HG03571 (cell line): Measurements from ENCODE around the gene NFE2.

ENCODE experiments used
- ATAC-seq: cut with Tn5 transposase; IDR thresholded peaks from one replicate; pipeline ENCODE4 v1.9.1; 2021; ENCODE audit not compliant: unreplicated experiment

The NFE2 gene

DNA sequence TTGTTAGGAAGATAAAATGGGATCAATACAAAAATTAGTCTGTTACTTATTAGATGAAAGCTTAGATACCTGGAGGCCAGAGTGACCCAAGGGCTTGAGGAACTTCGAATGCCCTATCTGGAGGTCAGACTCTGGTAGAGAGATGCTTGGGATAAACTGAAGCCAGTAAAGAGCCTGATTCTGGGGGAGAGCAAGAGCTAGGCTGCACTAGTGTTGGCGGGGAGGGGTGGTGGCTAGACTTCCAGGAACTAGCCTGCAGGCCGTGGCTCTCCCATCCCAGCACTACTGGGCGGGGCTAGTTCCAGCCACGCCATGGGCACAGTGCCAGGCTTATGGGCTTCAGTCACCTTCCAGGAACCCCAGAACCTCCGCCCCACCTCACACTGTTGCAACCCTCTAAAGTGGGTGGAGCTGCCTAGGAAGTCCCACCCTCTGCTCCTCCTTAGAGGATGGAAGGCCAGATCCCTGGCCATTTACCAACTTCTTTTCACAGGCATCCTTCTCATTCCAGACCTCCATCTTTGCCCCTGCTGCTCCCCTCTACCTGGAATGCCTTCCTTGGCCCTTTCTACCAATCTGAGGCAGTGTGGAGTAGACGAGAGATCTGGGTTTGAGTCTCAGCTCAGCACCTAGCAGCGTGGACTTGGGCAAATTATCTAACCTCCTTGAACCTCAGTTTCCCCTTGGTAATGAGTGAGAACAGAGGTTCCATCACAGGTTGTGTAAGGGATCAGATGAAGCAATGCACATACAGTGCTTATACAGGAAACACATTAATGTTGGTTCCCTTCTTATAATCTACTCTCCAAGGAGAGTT is 6.3 kb upstream of the NFE2 start:
- ATAC-seq, result no peak

DNA sequence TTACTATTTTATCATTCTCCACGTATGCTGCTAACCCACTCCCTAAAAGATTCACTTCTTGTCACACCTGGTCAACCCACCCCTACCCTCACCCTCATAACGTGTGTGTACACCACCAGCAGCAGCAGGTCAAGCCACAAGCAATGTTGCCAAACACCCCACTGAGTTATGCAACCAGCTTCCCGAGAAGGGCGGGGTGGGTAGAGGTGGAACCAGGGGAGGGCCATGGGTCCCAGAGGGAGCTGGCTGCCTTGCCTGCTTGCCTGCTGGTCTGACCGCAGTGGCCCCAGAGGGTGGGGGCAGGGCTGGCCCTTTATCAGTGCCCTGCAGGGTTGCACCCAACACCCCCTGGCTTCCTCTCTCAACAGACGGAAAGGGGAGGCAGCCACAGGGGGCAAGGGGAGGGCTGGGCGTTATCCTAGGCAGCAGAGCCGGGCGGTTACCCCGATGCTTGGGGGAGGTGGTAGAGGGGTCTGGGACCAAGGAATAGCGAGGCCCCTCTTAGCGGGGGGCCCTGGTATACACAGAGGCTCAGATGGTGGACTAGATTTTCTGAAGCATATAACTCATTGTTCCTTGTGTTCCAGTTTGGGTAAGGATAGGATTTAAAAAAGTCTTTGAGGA is 3.5 kb upstream of the NFE2 start:
- peak; percentile 51 for ATAC-seq

DNA sequence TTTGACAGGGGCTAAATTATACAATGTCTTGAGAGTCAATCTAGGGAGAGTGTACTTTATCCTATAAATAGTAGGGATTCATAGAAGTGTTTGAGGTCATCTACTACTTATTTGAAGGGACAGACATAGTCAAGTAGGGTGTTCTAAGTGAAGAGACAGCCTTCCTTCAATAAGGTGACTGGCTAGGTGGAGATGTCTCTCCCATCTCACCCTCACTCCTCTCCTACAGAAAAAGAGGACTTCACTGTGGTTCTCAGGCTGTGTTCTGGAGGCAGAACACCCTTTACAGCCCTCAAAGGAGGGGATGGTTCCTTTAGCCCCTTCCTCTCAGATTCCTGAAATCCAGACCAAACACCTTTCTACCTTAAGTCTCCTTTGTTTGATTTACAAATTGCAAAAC is 2.8 kb upstream of the NFE2 start:
- no peak for ATAC-seq

DNA sequence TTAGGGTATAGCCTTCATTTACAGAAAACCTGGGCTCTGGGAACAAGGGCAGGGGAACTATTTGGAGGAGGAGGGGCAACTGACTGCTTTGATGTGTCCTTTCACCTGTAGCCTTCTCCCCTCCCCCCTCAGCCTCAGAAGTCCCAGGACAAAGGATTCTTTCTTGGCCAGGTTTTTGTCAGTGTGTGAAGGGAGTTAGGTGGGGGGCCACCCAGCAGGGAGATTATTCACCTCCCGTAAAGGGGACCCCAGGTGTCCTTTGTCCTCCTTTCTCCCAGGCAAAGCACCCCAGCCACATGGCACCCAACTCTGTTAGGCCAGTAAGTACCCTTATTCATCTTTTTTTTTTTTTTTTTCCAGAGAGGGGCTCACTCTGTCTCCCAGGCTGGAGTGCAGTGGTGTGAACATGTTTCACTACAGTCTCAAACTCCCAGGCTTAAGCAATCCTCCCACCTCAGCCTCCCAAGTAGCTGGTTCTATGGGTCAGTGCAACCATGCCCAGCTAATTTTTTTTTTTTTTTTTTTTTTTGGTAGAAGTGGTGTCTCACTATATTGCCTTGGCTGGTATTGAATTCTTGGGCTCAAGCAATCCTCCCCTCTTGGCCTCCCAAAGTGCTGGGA is 723 bp upstream of the NFE2 start:
- ATAC-seq, result no peak

DNA sequence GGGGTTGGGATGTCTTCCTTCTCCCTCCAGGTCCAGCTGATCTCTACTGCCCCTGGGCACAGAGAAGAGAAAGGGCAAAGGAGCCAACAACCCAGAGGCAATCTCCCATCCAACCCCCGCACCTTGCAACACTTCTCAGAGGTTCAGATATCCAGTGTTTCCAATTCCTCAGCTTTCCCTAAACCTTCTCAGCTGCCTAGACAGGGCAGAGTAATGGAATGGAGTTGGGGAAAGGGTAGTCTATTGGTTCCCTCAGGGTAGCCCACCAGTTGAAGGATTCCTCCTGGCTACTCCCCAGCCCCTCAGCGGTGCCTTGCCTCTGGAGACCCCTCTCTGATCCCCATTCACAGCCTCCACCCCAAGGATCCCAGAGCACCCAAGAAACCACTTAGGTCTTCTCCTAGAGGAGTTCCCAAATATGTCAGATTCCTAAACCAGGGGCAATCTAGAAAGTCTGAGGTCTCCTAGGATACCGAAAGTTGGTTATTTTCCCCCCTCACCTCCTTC is 537 bp downstream of the NFE2 start:
- no peak for ATAC-seq

DNA sequence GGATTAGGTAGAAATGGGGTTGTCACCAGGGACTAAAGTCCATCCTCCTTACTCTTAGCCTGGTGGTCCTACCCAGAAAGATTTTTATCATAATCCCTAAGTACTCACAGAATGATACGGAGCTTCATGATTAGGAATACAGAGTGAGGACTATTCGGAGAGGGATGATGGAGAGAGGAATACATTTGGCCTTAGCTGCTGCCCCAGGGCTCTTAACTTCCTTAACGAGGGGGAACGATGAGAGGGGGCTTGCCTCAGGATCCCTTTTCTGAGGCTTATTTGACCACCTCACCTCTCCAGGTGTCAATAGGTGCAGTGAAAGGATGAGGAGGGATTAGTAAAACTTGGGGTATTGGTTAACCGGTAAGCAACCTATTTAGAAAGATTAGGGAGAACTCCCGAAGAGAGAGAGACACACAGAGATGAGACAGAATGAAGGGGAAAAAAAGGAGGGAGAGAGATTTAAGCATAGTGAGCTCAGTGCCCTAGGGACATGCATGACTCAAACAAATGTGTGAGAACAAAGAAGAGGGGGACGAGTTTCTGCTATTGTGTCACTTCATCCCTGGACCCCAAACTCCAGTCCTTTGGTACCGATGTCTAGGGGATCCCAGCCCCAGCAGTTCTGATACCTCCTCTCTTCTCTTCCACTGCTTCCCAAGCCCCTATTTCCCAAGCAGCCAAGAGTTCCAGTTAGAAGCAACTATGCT is 1.1 kb downstream of the NFE2 start:
- no peak for ATAC-seq

DNA sequence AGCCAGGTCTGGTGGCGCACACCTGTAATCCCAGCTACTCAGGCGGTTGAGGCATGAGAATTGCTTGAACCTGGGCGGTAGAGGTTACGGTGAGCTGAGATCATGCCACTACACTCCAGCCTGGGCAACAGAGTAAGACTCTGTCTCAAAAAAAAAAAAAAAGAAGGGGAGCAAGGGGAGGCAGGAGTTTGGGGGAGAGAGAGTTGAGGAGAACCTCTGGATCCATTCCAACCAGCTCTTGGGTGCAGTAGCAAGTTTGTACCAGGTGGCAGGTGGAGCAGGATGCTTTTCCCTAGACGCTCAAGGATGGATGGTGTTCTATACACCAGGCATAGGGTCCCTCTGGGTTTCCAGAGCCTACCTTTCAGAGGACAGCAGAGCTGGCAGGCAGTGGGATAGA is 1.9 kb downstream of the NFE2 start:
- no peak for ATAC-seq

DNA sequence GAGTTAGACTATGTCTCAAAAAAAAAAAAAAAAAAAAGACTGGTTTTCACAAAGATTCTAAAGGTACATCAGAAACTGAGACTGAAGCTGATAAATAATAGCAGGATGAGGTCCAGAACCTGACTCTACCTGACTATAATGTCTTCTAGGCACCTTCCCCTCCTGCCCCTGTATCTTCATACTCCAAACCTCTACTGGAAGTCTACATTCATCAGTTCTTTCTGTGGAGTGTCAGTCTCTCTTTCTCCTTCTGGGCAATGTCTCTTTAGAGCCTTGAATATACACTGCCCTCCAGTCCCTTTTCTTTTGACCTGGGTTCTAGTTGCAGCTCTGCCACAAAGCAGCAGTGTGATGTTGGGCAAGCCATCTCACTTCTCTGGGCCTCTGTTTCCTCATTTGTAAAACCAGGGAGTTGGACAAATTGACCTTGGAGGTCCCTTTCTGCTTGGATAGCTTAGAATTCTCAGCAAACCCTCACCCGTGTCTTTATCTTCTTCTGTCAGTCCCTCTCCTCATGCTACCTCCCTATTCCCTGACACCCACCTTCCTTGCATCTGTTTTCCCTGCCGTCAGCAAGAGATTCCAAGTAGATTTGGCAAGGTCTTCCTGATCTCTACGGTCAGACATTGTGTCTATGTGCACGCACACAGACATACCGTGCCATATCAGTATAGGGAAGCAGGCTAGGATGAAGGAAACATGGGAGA is 4.3 kb downstream of the NFE2 start:
- ATAC-seq, result no peak

DNA sequence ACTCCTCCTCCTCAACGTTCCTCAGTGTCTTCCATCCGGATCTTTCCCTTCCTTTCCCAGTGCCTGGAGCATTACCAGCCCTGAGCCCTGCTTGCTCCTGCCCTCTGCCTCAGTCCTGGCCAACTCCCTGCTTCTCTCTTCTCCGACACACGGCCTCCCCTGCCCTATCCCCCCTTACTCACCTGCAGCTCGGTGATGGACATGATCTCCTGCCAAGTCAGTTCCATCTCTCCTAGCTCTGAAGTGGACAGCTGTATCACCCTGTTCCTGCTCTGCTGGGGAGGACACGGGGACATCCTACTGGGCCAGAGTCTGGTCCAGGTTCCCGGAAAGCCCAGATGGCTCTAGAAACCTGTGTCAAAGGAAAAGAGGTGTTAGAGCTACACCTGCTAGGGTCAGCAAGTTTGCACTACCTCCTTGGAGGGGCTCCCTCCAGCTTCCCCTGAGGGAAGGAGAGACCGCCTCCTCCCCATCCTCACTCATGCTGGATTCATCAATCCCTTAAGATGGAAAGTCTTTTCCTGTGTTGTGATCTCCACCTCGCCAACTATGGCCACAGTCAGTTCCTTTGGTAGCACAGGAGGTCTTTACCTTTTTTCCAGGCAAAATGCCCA is 5.8 kb downstream of the NFE2 start:
- ATAC-seq, result no peak

DNA sequence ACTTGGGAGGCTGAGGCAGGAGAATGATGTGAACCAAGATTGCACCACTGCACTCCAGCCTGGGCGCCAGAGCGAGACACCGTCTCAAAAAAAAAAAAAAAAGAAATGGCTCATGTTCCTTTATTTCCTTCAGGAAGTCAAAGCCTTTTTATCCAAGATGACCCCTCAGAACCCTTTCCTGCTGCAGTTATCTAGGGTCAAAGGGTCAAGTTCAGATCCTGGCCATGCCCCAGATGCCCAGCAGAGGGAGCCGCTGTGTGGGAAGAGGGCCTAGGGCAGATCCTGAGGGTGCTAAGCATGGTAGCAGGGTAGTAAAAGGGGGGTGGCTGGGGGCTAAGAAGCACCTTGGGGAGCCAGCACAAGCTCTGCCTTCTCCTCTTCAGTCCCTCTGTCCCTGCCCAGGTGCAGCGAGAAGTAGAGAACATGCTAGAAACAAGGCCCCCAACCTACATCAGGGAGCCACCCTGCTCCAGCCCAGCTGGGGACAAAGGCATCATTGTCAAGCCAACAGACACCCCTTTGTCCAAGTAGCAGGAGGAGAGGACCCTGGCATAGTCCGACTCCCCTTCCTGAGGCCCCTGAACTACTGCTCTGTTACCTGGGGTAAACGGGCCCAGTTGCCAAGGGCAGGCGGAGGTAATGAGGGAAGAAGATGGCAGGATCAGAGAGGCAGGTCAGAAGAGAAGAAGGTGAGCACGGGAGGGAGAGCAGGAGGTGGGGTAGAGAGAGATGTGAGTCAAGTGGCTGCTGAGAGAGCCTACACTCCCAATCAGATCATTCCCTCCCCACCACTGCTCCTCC is 6.5 kb downstream of the NFE2 start:
- no peak for ATAC-seq

DNA sequence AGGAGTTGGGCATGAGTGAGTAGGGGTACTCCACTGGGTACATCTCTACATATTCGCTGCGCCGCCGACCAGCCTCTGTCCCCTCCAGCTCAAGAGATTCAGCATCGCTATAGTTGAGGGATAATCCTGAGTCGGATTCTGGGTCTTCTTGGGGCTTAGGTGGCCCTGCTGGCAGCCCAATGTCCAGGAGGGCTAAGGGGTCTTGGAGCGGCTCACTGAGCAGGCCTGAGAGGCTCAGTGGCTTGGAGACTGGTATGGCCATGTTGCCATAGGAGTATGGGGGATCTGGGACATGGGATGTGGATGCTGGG is 7.9 kb downstream of the NFE2 start:
- no peak for ATAC-seq

DNA sequence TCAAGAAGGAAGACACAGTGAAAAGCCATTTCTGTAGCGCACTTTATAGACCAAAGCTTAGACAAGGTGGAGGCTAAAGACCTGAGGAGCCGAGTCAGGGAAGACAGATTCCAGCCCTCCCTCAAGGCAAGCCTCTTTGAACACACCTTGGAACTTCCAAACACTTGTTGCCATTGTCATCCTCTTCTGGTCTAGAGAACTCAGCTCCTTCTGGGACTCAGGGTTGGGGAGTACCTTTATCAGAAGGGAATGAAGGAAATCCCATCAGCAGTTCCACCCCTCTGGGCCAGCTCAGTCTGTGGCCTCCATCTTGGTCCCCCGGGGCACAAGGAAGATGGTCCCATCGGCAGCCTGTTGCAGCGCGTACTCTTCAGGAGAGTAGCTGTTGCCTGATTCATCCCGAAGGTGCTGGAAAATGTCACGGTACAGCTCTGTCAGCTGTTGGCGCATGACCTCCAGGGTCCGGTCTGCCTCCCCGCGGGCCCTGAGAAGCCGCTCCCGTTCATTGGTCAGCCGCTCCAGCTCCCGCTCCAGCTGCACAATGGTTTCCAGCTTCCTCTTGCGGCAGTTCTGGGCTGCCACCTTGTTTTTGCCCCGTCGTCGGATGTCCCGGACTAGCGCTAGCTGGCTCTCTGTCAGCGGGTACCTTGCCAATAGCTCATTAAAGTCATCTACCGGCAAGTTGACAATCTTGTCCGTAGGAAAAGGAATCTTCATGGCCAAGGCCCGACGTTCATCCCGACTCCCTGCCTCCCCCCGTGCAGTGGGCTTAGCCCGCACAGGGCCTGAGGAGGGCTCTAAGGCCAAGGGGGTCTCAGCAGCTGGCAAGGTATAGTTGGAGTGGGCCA is 8.5 kb downstream of the NFE2 start:
- no peak for ATAC-seq

DNA sequence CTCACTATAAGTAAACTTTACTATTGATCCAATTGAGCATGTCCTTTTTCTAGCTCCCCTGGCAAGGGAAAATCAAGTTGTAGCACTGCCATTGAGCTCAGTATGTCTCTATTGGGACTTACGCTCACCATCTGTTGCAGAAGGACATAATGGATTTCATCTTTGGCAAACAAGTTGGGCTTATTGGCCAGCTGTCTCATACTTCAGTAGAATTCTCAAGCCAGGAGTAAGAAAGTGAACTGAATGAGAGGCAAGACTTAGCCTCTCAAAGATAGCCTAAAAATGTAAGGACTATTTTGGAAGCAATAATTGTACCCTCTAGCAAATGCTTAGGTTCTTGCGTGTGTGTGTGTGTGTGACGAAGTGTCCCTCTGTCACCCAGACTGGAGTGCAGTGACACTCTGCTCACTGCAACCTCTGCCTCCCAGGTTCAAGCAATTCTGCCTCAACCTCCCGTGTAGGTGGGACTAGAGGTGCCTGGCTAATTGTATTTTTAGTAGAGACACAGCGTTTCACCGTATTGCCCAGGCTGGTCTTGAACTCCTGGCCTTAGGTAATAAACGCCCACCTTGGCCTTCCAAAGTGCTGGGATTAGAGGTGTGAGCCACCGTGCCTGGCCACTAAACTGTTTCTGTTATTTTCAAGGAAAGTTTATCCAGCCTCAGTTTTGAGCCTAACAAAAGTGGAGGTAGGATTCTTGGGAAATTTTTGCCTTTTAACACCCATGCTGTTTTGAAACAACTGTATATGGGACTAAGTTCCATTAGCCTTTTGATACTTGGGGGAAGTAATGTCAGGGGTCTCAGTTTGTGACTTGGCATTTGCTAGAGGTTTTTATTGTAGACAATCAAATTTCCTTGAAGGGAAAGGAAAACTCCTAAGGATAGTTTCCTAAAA is 13.3 kb downstream of the NFE2 start:
- ATAC-seq, result no peak

DNA sequence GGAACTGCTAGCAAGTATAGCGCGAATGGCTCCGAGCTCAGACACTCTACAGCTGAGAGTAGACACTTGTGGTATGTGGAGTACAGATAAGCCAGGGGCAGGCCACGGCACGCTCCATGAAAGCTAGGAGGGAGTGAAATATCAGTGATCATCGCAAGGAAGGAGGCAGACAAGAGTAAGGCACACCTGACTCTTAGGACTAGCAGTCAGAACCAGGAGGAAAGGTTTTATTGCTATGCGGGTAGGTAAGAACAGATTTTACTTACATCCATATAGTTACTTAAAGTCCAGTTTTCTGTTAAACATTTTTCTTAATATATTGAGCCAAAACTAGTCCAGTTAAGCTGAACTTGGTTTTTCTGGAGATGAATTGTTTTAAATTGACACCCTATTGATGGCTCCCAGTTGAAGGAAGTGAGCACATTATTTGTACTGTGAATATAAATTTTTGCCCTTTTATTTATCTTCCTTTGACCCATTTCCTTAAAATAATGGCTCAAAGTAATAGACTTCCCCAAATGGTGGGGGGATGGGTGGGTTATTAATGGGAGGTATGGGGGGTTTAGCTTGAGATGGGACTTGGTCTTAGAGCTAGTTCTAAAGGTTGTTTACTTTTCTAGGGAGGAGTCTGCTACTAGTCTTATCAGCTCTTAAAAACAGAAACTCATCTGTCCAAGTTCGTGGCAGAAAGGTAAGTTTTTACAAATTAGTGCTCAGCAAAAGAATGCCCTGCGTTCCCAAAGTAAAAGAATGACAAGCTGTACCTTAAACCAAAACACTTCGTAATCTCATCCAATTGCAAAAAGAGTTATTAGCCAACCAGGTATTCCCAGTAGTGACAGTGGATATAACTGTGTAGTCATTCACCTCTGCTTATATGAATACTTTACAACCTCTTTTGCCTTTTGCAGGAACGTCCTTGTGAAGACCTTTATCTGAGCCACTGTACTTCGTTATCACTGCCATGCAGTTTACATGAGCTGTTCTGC is 14.5 kb downstream of the NFE2 start:
- no peak for ATAC-seq

DNA sequence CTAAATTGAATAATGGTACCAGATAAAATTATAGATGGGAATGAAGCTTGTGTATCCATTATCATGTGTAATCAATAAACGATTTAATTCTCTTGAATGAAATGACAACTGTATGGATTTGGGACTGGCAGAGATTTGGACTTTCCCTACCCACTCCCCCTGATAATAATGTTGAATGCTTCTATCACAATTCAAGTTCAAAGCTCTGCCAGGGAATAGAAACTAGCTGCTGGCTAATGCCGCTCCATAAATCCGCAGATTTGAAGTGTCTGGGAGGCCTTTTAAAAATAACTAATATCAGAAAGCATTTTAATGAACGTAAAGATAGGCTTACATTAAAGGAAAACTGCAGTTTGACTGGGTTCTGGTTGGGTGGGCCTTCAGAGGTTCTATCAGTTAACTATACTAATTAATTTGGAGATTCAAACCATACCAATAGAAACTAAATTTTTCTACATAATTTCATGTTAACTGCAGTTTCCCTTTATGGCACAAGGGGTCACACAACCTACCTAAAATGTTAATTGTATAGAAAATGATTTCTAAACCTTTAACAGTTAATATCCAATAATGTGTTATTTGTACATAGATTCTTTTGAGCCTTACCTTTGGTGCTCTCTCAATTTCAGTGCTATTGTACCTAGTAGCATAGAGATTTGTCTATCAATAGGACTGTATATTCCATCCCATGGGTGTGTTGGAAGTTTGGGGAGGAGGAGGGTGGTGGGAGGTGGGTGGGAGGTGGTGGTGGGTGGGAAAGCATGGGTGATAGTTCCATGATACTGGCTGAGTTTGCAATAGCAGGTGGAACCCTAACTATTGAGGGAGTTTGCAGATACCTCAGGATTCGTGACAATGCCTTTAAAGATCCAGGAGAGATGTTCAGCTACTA is 15.4 kb downstream of the NFE2 start:
- ATAC-seq, result no peak
